ENCODE measurements around the gene FN3K.
"Not testable (repeated sequence)": the region's sequence is repeated elsewhere in the genome, so short reads cannot be mapped to it uniquely, and the experiment has no call there.

FN3K gene

GRCh38 chr17:82740906-82741759 lies 5.7 kb downstream of the FN3K start:
- no peaks in the 10 kb centered on the region for H3K27me3 ChIP-seq
- TF ChIP-seq CTCF (IDR thresholded peaks at IDR 0.05) = no peak
- H3K4me3 ChIP-seq = no peak overlapping the region
- intact Hi-C loops (cut with DNase I; ENCODE audit: low total_unique reads) = no loop called here
- H3K36me3 ChIP-seq = peaks cover 42 to 61% (median 58%) of the 10 kb centered on the region in 3 donors
- DNase-seq = no peak
- no peak overlapping the region for H3K27ac ChIP-seq
- peaks cover 0 to 15% (median 4%) of the 10 kb centered on the region in 4 donors for H3K4me1 ChIP-seq
- H3K9me3 ChIP-seq = peaks cover 0 to 14% (median 7%) of the 10 kb centered on the region in 3 donors

- no peaks in the 10 kb centered on the region for H3K4me1 ChIP-seq
- H3K27me3 ChIP-seq = no peaks in the 10 kb centered on the region
- no peak overlapping the region for H3K4me3 ChIP-seq
- intact Hi-C loops (cut with DNase I; ENCODE audit: low total_unique reads) = no loop called here
- H3K27ac ChIP-seq = no peak overlapping the region
- H3K9me3 ChIP-seq = peaks cover 0 to 14% (median 10%) of the 10 kb centered on the region in 3 donors
- DNase-seq = no peak
- peaks cover 42 to 54% (median 53%) of the 10 kb centered on the region in 3 donors for H3K36me3 ChIP-seq
- no peak for TF ChIP-seq CTCF (IDR thresholded peaks at IDR 0.05)
These were observed 8.2 kb downstream of the FN3K start for GRCh38 chr17:82743344-82744219.

DNA sequence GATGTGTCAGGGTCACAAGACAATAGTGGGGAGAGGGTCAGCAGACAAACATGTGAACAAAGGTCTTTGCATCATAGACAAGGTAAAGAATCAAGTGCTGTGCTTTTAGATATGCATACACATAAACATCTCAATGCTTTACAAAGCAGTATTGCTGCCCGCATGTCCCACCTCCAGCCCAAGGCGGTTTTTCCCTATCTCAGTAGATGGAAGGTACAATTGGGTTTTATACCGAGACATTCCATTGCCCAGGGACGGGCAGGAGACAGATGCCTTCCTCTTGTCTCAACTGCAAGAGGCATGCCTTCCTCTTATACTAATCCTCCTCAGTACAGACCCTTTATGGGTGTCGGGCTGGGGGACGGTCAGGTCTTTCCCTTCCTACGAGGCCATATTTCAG lies 9.3 kb downstream of the FN3K start:
- DNase-seq; H3K4me3 ChIP-seq; H3K27me3 ChIP-seq; intact Hi-C loops (cut with DNase I; ENCODE audit: low total_unique reads); H3K4me1 ChIP-seq; H3K27ac ChIP-seq: not testable (repeated sequence)
- Histone ChIP-seq H3K9me3 (peaks cover 0 to 14% (median 10%) of the 10 kb centered on the region in 3 donors), H3K36me3 (peaks cover 36 to 46% (median 46%) of the 10 kb centered on the region in 3 donors)

DNA sequence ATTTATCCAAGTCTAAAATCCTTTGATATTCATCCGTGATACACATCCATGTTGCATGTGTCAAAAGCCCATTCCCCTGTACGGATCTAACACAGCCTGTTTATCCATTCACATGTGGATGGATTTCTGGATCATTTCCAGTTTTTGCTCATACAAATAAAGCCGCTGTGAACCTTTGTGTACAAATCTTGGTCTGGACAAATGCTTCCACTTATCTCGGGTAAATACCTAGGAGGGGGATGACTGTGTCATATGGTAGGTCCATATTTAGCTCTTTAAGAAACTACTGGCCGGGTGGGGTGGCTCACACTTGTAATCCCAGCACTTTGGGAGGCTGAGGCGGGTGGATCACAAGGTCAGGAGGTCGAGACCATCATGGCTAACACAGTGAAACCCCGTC lies 10.1 kb downstream of the FN3K start:
- no peak for DNase-seq
- Histone ChIP-seq H3K4me1 (no peaks in the 10 kb centered on the region), H3K9me3 (peaks cover 0 to 10% (median 9%) of the 10 kb centered on the region in 3 donors), H3K36me3 (peaks cover 28 to 38% (median 38%) of the 10 kb centered on the region in 3 donors), H3K27me3 (no peaks in the 10 kb centered on the region), H3K27ac (no peak overlapping the region), H3K4me3 (no peak overlapping the region)
- TF ChIP-seq CTCF (IDR thresholded peaks at IDR 0.05) = no peak
- intact Hi-C loops (cut with DNase I; ENCODE audit: low total_unique reads) = no loop called here

GRCh38 chr17:82748756-82749155 lies 13.3 kb downstream of the FN3K start:
- H3K4me3 ChIP-seq = no peak overlapping the region
- DNase-seq = no peak
- intact Hi-C loops (cut with DNase I; ENCODE audit: low total_unique reads) = no loop called here

More at GRCh38 chr17:82748756-82749155, 13.3 kb downstream of the FN3K start:
- peaks cover 0 to 6% (median 6%) of the 10 kb centered on the region in 3 donors for H3K36me3 ChIP-seq
- peaks cover 0 to 10% (median 0%) of the 10 kb centered on the region in 3 donors for H3K9me3 ChIP-seq
- H3K27me3 ChIP-seq = no peaks in the 10 kb centered on the region
- peaks cover 0 to 14% (median 12%) of the 10 kb centered on the region in 4 donors for H3K4me1 ChIP-seq
- no peak for TF ChIP-seq CTCF (IDR thresholded peaks at IDR 0.05)
- H3K27ac ChIP-seq = no peak overlapping the region
